ENCODE data around the gene HLA-G. TPM values are rescaled to one million over a fixed set of nuclear protein-coding genes. Genes with fewer than 3 reads are reported as not detected.

Gene HLA-G
- polyA plus RNA-seq, 1 of the 3 experiments (the other 2 are of a cell fraction) = not detected

- no peak for TF ChIP-seq CTCF (IDR thresholded peaks at IDR 0.05)
- no peak for TF ChIP-seq FOXJ3 (CRISPR knock-in tag; IDR thresholded peaks at IDR 0.05)
- no peak for TF ChIP-seq NFIC (IDR thresholded peaks at IDR 0.05; ENCODE audit: borderline replicate concordance)
- TF ChIP-seq TEAD4 (IDR thresholded peaks at IDR 0.05; ENCODE audit: borderline replicate concordance, insufficient read depth) = no peak
Measured at GRCh38 chr6:29797966-29798365, 29.7 kb upstream of the HLA-G start (continued).

GRCh38 chr6:29800254-29800653 lies 27.4 kb upstream of the HLA-G start:
- no peaks in the 10 kb centered on the region for H3F3A ChIP-seq (replicated peaks; ENCODE audit: insufficient read depth)
- no peak overlapping the region for H3K4me3 ChIP-seq (ENCODE audit: low read depth in 2 of 2, low read length in 1 of 2)
- no peaks in the 10 kb centered on the region for H3K36me3 ChIP-seq (replicated peaks in 1 of 2; ENCODE audit: control insufficient read depth in 1 of 2, insufficient read depth in 2 of 2, low read length in 1 of 2)
- H2AFZ ChIP-seq (ENCODE audit: low read depth) = no peak overlapping the region
- H3K27ac ChIP-seq (ENCODE audit: low read depth in 2 of 2, low read length in 1 of 2) = no peak overlapping the region
- no peak overlapping the region for H3K9ac ChIP-seq
- H3K79me2 ChIP-seq (ENCODE audit: insufficient read depth) = no peaks in the 10 kb centered on the region
- ChIA-PET CTCF (no interaction called here), POLR2A (no interaction called here)
- H3K27me3 ChIP-seq (ENCODE audit: insufficient read depth) = peaks cover 5% of the 10 kb centered on the region; the same call in 1 of the 2 replicates
- H4K20me1 ChIP-seq (ENCODE audit: insufficient read depth) = no peaks in the 10 kb centered on the region
- TF ChIP-seq RCOR1 (IDR thresholded peaks at IDR 0.05; ENCODE audit: low read length) (no peak), IRF3 (IDR thresholded peaks at IDR 0.05; ENCODE audit: low read depth, low read length) (no peak)
- no peaks in the 10 kb centered on the region for H3K9me2 ChIP-seq
- DNase-seq = no peak
- H3K9me3 ChIP-seq = no peaks in the 10 kb centered on the region
- 37% methylated on average over 13 of the region's 24 CpGs for WGBS (ENCODE audit: low lambda C conversion rate)
- H3K4me2 ChIP-seq = no peak overlapping the region
- no peaks in the 10 kb centered on the region for H3K4me1 ChIP-seq (ENCODE audit: control insufficient read depth in 1 of 2, insufficient read depth in 2 of 2, low read depth in 1 of 2, low read length in 1 of 2)

- Histone ChIP-seq H3F3A (replicated peaks; ENCODE audit: insufficient read depth) (no peaks in the 10 kb centered on the region), H2AFZ (ENCODE audit: low read depth) (no peak overlapping the region), H3K9me2 (no peaks in the 10 kb centered on the region), H3K4me3 (ENCODE audit: low read depth in 2 of 2, low read length in 1 of 2) (no peak overlapping the region), H3K27me3 (ENCODE audit: insufficient read depth) (no peaks in the 10 kb centered on the region; the same call in 1 of the 2 replicates), H3K36me3 (replicated peaks in 1 of 2; ENCODE audit: control insufficient read depth in 1 of 2, insufficient read depth in 2 of 2, low read length in 1 of 2) (no peaks in the 10 kb centered on the region), H3K27ac (ENCODE audit: low read depth in 2 of 2, low read length in 1 of 2) (no peak overlapping the region), H3K79me2 (ENCODE audit: insufficient read depth) (no peaks in the 10 kb centered on the region), H3K9me3 (no peaks in the 10 kb centered on the region), H4K20me1 (ENCODE audit: insufficient read depth) (no peaks in the 10 kb centered on the region), H3K4me1 (ENCODE audit: control insufficient read depth in 1 of 2, insufficient read depth in 2 of 2, low read depth in 1 of 2, low read length in 1 of 2) (no peaks in the 10 kb centered on the region), H3K4me2 (no peak overlapping the region), H3K9ac (no peak overlapping the region)
- 9% methylated on average over 3 of the region's 3 CpGs for whole genome bisulfite sequencing (ENCODE audit: low lambda C conversion rate)
- POLR2A ChIA-PET = no interaction called here
- DNase-seq = no peak
- CTCF ChIA-PET = interaction anchor here (1.0 to 1.4 kb wide), 2 partner anchors 28 to 68 kb away, joined by 3 read pairs; no protein-coding TSS in a partner anchor
- TF ChIP-seq USF2 (IDR thresholded peaks at IDR 0.05; ENCODE audit: borderline replicate concordance, low read depth, low read length) = no peak
- TF ChIP-seq RFX5 (IDR thresholded peaks at IDR 0.05; ENCODE audit: low read length) = no peak
- TF ChIP-seq NRF1 (IDR thresholded peaks at IDR 0.05; ENCODE audit: low read depth, low read length) = no peak
- no peak for TF ChIP-seq MXI1 (IDR thresholded peaks at IDR 0.05; ENCODE audit: low read depth, low read length)
- TF ChIP-seq YY1 (IDR thresholded peaks at IDR 0.05; ENCODE audit: low read depth) = no peak
- no peak for TF ChIP-seq FOSL2 (IDR thresholded peaks at IDR 0.05; ENCODE audit: borderline replicate concordance, low read depth)
- no peak for TF ChIP-seq IRF3 (IDR thresholded peaks at IDR 0.05; ENCODE audit: low read depth, low read length)
- TF ChIP-seq POLR2AphosphoS5 (IDR thresholded peaks at IDR 0.05; ENCODE audit: low read depth, low read length) = no peak
- no peak for TF ChIP-seq PBX3 (IDR thresholded peaks at IDR 0.05)
- no peak for TF ChIP-seq NFIC (IDR thresholded peaks at IDR 0.05; ENCODE audit: borderline replicate concordance)
- no peak for TF ChIP-seq JUND (IDR thresholded peaks at IDR 0.05)
Measured at GRCh38 chr6:29806387-29806786, 21.2 kb upstream of the HLA-G start.

Data from SK-N-SH (cell line).